ENCODE results near the gene SGO1.

DNA sequence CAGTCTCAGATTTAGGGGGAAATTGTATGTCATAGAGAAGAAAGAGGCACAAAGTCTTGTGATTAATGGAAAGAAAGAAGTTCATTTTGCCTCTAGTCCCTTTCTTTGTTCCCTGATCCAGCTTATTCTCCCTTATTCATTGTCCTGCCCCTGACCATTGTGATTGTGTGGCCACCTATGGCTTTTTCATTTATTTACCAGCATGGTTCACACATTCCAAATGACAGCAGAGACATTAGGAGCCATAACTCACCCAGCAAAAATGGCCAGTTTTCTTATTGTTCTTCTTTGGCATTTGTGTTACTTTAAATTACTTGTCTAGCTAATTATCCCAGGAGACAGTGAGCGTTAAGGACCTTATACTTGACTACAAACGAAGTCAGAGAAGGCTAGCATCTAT is 36.3 kb upstream of the SGO1 start:
- TF ChIP-seq POLR2AphosphoS5 (IDR thresholded peaks at IDR 0.05) (no peak), POLR2A (IDR thresholded peaks at IDR 0.05) (no peak)
- TF ChIP-seq, protein P1, sequence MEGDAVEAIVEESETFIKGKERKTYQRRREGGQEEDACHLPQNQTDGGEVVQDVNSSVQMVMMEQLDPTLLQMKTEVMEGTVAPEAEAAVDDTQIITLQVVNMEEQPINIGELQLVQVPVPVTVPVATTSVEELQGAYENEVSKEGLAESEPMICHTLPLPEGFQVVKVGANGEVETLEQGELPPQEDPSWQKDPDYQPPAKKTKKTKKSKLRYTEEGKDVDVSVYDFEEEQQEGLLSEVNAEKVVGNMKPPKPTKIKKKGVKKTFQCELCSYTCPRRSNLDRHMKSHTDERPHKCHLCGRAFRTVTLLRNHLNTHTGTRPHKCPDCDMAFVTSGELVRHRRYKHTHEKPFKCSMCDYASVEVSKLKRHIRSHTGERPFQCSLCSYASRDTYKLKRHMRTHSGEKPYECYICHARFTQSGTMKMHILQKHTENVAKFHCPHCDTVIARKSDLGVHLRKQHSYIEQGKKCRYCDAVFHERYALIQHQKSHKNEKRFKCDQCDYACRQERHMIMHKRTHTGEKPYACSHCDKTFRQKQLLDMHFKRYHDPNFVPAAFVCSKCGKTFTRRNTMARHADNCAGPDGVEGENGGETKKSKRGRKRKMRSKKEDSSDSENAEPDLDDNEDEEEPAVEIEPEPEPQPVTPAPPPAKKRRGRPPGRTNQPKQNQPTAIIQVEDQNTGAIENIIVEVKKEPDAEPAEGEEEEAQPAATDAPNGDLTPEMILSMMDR (IDR thresholded peaks at IDR 0.05): no peak
